CD4-positive, alpha-beta T cell (primary cell): ENCODE measurements around the gene MOB1A. TPM values are rescaled to one million over a fixed set of nuclear protein-coding genes. Genes with fewer than 3 reads are reported as not detected.

Experiments used
- ATAC-seq: fragments of 200-7000 bp; cut with Tn5 transposase; one replicate; pipeline ENCODE4 v1.10.0; 2022; ENCODE audit warnings: mild to moderate bottlenecking; ENCODE audit not compliant: poor library complexity
- CTCF ChIA-PET: fragments of 350-600 bp; sonication (Branson Sonifier 250); formaldehyde crosslinking; loops from one replicate; lab custom pipeline; 2021; ENCODE audit warnings: antibody characterized with exemption, inconsistent platforms; lab: Charles Lee
- POLR2A ChIA-PET: fragments of 350-600 bp; sonication (Branson Sonifier 250); formaldehyde crosslinking; loops from one replicate; lab custom pipeline; 2021; ENCODE audit warnings: antibody characterized with exemption, inconsistent platforms; lab: Charles Lee
- DNase-seq, 14 experiments: peaks; one replicate each; pipeline ENCODE4 v3.0.0-alpha.2; 2013 to 2020; ENCODE audit warnings: mixed read lengths in 2 of 14
- H3K27ac ChIP-seq, 2 donors: one replicate each; pipeline versions ENCODE4 v1.5.1 to v1.7.0; 2013; ENCODE audit warnings: low read length in 2 of 2, low read depth in 1 of 2, mild to moderate bottlenecking in 1 of 2
- H3K27me3 ChIP-seq, 2 experiments: 1 replicate in 1 of 2; 2 replicates in 1 of 2; pipeline versions ENCODE4 v1.6.1 to v1.7.0; 2013; ENCODE audit warnings: low read length in 2 of 2, control low read depth in 1 of 2, mild to moderate bottlenecking in 1 of 2, moderate library complexity in 1 of 2; ENCODE audit not compliant: insufficient read depth in 2 of 2, control insufficient read depth in 1 of 2
- H3K36me3 ChIP-seq: one replicate; pipeline ENCODE4 v1.6.1; 2013; ENCODE audit warnings: low read length, control low read depth; ENCODE audit not compliant: insufficient read depth
- H3K4me1 ChIP-seq: one replicate; pipeline ENCODE4 v1.6.1; 2013; ENCODE audit warnings: low read length, control low read depth; ENCODE audit not compliant: insufficient read depth
- H3K4me3 ChIP-seq: one replicate; pipeline ENCODE4 v1.5.1; 2013; ENCODE audit warnings: mild to moderate bottlenecking, low read length, moderate library complexity
- H3K9me3 ChIP-seq, 2 experiments: 1 replicate in 1 of 2; 2 replicates in 1 of 2; pipeline versions ENCODE4 v1.6.1 to v1.7.0; 2013; ENCODE audit warnings: low read length in 2 of 2, mild to moderate bottlenecking in 2 of 2, control low read depth in 1 of 2, moderate library complexity in 1 of 2; ENCODE audit not compliant: control insufficient read depth in 1 of 2, insufficient read depth in 1 of 2
- H3K27ac Mint-ChIP-seq: one replicate; pipeline ENCODE4 v1.8.0; 2020; ENCODE audit warnings: mixed read lengths
- H3K27me3 Mint-ChIP-seq: one replicate; pipeline ENCODE4 v1.8.0; 2021; ENCODE audit warnings: mixed read lengths
- H3K36me3 Mint-ChIP-seq: one replicate; pipeline ENCODE4 v1.8.0; 2021; ENCODE audit warnings: low read depth, mixed read lengths
- H3K4me1 Mint-ChIP-seq: one replicate; pipeline ENCODE4 v1.8.0; 2021; ENCODE audit warnings: low read depth, mixed read lengths
- H3K4me3 Mint-ChIP-seq: one replicate; pipeline ENCODE4 v1.8.0; 2020; ENCODE audit warnings: mild to moderate bottlenecking, mixed read lengths
- H3K9me3 Mint-ChIP-seq: one replicate; pipeline ENCODE4 v1.8.0; 2020; ENCODE audit warnings: mixed read lengths
- CTCF ChIP-seq: fragments of 200-600 bp; IDR thresholded peaks from one replicate; pipeline ENCODE4 v1.8.0; 2022; ENCODE audit warnings: antibody characterized with exemption, mild to moderate bottlenecking
- intact Hi-C, 2 experiments: fragments of 100-400 bp; cut with DNase I in 1 of 2; cut with micrococcal nuclease in 1 of 2; formaldehyde crosslinking; loops; one replicate each; pipeline versions ENCODE4 v1.15.1 to v1.9.0; 2023 to 2025; cut with DNase I, micrococcal nuclease
- total RNA-seq, 174 experiments: library from RNA in 2 of 174; stranded (reverse) in 2 of 174; gene quantifications; one replicate each; pipeline ENCODE4 v1.2.3 and lab custom pipeline; 2021 to 2026

The MOB1A gene
- total RNA-seq, 2 experiments from 2014 or later = 150 to 159 TPM

GRCh38 chr2:74104839-74105238 is 73.8 kb downstream of the MOB1A start:
- CTCF ChIA-PET = interaction anchor here (0.8 kb wide), 1 partner anchor 280 kb away, joined by 3 read pairs; no protein-coding TSS in a partner anchor
- intact Hi-C loops = loop anchor here (1.0 to 10.0 kb wide), 4 partner anchors 196 to 281 kb away; partner anchors contain the start of gene STAMBP (in 1 of the 2)
- H3K27ac Mint-ChIP-seq = no peak overlapping the region
- Histone ChIP-seq H3K36me3 (peaks cover 32% of the 10 kb centered on the region), H3K4me1 (no peaks in the 10 kb centered on the region), H3K4me3 (no peak overlapping the region), H3K9me3 (no peaks in the 10 kb centered on the region), H3K27ac (no peak overlapping the region), H3K27me3 (no peaks in the 10 kb centered on the region)
- TF ChIP-seq CTCF = no peak
- H3K27me3 Mint-ChIP-seq = no peaks in the 10 kb centered on the region
- H3K4me1 Mint-ChIP-seq = no peaks in the 10 kb centered on the region
- no peak overlapping the region for H3K4me3 Mint-ChIP-seq
- DNase-seq (peak in 2 of 14 experiments; percentile 23 to 28), ATAC-seq (peak; percentile 49)
- H3K9me3 Mint-ChIP-seq = no peaks in the 10 kb centered on the region
- H3K36me3 Mint-ChIP-seq = peaks cover 44% of the 10 kb centered on the region
- POLR2A ChIA-PET = no interaction called here

GRCh38 chr2:74103763-74104162 is 74.9 kb downstream of the MOB1A start:
- no peak overlapping the region for H3K27ac Mint-ChIP-seq
- H3K9me3 Mint-ChIP-seq = no peaks in the 10 kb centered on the region
- Histone ChIP-seq H3K36me3 (peaks cover 43% of the 10 kb centered on the region), H3K4me3 (no peak overlapping the region), H3K9me3 (no peaks in the 10 kb centered on the region), H3K27me3 (no peaks in the 10 kb centered on the region), H3K4me1 (no peaks in the 10 kb centered on the region), H3K27ac (no peak overlapping the region)
- ChIA-PET CTCF (interaction anchor here (1.0 kb wide), 1 partner anchor 96 kb away, joined by 3 read pairs; no protein-coding TSS in a partner anchor), POLR2A (no interaction called here)
- H3K36me3 Mint-ChIP-seq = peaks cover 55% of the 10 kb centered on the region
- no peak for DNase-seq
- no peak for TF ChIP-seq CTCF
- ATAC-seq = no peak
- no peak overlapping the region for H3K4me3 Mint-ChIP-seq
- intact Hi-C loops = loop anchor here in 1 of 2 experiments (2.0 to 10.0 kb wide), 2 partner anchors 195 to 279 kb away; partner anchors contain the start of gene STAMBP
- H3K27me3 Mint-ChIP-seq = no peaks in the 10 kb centered on the region
- H3K4me1 Mint-ChIP-seq = no peaks in the 10 kb centered on the region

Other genes starting within 250 kb of the MOB1A start
- gene TET3, start 194.0 kb downstream of the MOB1A start, total RNA-seq = 10 to 100 TPM; 22.2 to 24.1 TPM
- gene BOLA3, start 31.0 kb downstream of the MOB1A start, total RNA-seq = 10 to 100 TPM; 11.4 to 12.9 TPM
- 10 to 100 TPM; 18.6 to 21.6 TPM for gene MTHFD2, start 19.7 kb upstream of the MOB1A start, total RNA-seq
- gene SLC4A5, start 164.5 kb upstream of the MOB1A start, total RNA-seq = 10 to 100 TPM in 1 of 2 experiments, 1 to 10 TPM in 1; 7.8 to 10.4 TPM
- 10 to 100 TPM; 51.4 to 60.7 TPM for gene DCTN1, start 201.4 kb upstream of the MOB1A start, total RNA-seq
- gene C2orf81, start 242.7 kb upstream of the MOB1A start, total RNA-seq = 1 to 10 TPM; 2.9 to 3.4 TPM
- gene WDR54, start 242.9 kb upstream of the MOB1A start, total RNA-seq = 10 to 100 TPM; 21.7 to 25.1 TPM